Large intestine (tissue), 3 donors: ENCODE results near the gene SEMA5B. TPM values are rescaled to one million over a fixed set of nuclear protein-coding genes. Genes with fewer than 3 reads are reported as not detected.

ENCODE experiments used
- DNase-seq, 2 donors: peaks; one replicate each; pipeline versions ENCODE4 v3.0.0 to v3.0.0-alpha.2; 2013
- H3K27ac ChIP-seq: one replicate; pipeline ENCODE4 v1.5.1; 2013; ENCODE audit warnings: low read length
- H3K27me3 ChIP-seq: 2 replicates; pipeline ENCODE4 v1.6.1; 2013; ENCODE audit warnings: low read length; ENCODE audit not compliant: control insufficient read depth, insufficient read depth
- H3K36me3 ChIP-seq: 2 replicates; pipeline ENCODE4 v1.6.1; 2013; ENCODE audit warnings: low read length; ENCODE audit not compliant: control insufficient read depth, insufficient read depth
- H3K4me1 ChIP-seq: one replicate; pipeline ENCODE4 v1.6.1; 2013; ENCODE audit warnings: low read length; ENCODE audit not compliant: control insufficient read depth, insufficient read depth
- H3K4me3 ChIP-seq: one replicate; pipeline ENCODE4 v1.5.1; 2013; ENCODE audit warnings: low read length
- H3K9me3 ChIP-seq: one replicate; pipeline ENCODE4 v1.6.1; 2013; ENCODE audit warnings: mild to moderate bottlenecking, low read depth, low read length, moderate library complexity; ENCODE audit not compliant: control insufficient read depth
- WGBS: methylation state at CpG from one replicate; pipeline ENCODE4 v1.1.5; 2013; ENCODE audit warnings: low lambda C conversion rate; ENCODE audit not compliant: insufficient coverage; 5-methylcytosine and 5-hydroxymethylcytosine counted together
- polyA plus RNA-seq: library from polyadenylated mRNA; unstranded; fragments of 120-200 nt; gene quantifications from one replicate; pipeline ENCODE4 v1.2.1, GENCODE V29; 2013

Gene SEMA5B
- polyA plus RNA-seq, 1 donor, result 5.4 TPM

DNA sequence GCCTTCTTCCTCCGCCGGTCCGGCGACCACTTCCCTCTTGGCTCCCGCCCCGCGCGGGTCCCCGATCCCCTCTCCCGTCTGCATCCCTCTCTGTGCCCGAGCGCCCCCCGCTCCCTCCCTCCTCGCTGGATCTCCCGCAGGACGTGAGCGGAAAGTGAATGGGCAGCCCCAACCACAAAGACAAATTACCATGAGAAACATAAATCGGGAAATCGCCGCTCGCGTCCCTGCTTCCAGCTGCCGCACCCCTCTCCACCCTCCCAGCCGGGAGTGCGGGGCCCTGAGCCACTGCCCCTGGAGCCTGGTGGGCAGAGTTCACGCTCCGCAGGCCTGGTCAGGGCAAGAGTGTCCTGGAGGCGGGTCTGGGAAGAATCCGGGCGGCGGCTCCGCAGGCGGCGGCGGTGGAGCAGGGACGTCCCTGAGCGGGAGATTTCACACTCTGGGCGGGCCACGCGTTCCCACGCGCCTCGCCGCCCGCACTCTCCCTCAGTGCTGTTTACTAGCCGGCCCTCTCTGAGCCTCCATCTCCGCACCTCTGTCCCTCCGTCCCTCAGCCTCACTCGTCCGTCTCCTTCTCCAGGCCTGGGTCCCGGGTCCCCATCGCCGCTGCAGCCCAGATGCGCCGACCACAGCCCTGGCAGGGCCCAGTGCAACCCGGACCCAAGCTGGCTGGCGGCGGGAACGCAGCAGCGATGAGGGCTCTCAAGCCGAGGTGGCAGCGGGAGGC lies 835 bp downstream of the SEMA5B start:
- Histone ChIP-seq H3K27me3 (peaks cover 87% of the 10 kb centered on the region), H3K4me1 (peaks cover 16% of the 10 kb centered on the region), H3K9me3 (peaks cover 9% of the 10 kb centered on the region), H3K36me3 (no peaks in the 10 kb centered on the region), H3K27ac (no peak overlapping the region), H3K4me3 (peak overlapping the region; percentile 47)
- DNase-seq, result peak in 1 of 2 donors; percentile 56
- 0% methylated on average over 5 of the region's 62 CpGs for WGBS

DNA sequence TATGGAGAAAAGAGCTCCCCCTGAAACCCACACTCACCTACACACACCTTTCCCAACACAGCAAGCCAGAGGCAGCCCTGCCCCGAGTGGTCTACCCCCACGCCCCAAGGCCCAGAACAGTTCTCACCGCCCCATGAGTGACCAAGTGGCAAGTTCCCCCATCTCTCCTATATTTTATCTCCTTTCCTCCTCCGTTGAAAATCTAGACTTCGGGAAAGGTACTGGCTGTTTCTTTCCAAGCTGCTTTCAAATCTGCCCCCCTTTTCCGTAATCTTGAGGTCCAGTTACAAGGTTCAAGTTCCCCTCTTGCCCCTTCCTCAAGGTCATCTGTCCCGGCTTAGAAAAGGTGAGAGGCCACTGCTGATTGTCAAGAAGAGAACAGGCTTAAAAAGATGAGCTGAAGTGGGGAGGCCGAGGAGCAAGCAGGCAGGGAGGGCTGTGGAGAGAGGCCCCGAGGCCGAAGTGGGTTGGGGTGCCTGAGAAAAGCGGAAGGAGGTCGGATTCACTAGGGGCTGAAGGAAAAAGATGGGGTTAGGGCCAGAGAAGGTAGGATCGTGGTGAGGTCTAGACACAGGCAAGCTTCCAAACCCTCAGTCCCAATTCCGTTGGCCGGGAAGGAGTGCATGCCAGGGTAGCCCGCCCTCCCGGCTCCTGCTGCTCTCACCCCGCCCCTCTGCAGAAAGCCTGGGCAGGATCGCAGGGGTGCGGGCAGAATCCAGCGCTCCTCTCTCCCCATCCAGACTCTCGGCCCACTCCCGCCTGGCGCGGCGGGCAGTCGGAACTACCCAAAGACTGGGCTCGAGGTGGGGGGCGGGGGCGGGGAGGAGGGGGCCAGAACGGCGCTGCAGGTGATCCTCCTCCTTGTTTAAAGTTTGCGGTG lies 1.7 kb downstream of the SEMA5B start:
- H3K27me3 ChIP-seq, result peaks cover 92% of the 10 kb centered on the region
- H3K27ac ChIP-seq, result no peak overlapping the region
- 42% methylated on average over 3 of the region's 33 CpGs for WGBS

DNA sequence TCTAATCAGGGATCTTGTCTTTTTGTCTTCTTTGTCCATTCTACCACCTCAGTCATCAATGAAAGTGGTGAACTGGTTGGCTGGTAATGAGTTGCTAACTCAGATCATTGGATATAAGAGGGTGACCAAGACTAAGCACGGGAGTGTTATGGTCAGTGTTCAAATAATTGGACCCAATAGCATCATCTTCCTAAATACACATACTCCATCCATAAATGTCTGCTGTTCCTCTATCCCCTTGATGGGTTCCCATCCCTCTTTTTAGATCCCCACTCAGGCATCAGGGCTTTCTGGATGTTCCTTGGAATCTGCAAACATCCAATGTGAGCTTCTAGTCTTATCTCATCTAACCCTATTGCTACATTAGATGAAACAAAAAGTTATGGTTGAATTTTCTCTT lies 3.5 kb downstream of the SEMA5B start:
- Histone ChIP-seq H3K9me3 (peaks cover 7% of the 10 kb centered on the region), H3K4me1 (peaks cover 16% of the 10 kb centered on the region), H3K36me3 (no peaks in the 10 kb centered on the region), H3K27ac (no peak overlapping the region), H3K4me3 (no peak overlapping the region), H3K27me3 (peaks cover 79% of the 10 kb centered on the region)
- no CpG with 5 or more reads among the region's 1 CpG for WGBS
- DNase-seq, result no peak

More for the DNA sequence above, 1.7 kb downstream of the SEMA5B start:
- H3K4me3 ChIP-seq, result peak overlapping the region; percentile 47
- peaks cover 16% of the 10 kb centered on the region for H3K4me1 ChIP-seq
- H3K36me3 ChIP-seq, result no peaks in the 10 kb centered on the region
- peak in 1 of 2 donors; percentile 23 for DNase-seq
- H3K9me3 ChIP-seq, result peaks cover 9% of the 10 kb centered on the region

DNA sequence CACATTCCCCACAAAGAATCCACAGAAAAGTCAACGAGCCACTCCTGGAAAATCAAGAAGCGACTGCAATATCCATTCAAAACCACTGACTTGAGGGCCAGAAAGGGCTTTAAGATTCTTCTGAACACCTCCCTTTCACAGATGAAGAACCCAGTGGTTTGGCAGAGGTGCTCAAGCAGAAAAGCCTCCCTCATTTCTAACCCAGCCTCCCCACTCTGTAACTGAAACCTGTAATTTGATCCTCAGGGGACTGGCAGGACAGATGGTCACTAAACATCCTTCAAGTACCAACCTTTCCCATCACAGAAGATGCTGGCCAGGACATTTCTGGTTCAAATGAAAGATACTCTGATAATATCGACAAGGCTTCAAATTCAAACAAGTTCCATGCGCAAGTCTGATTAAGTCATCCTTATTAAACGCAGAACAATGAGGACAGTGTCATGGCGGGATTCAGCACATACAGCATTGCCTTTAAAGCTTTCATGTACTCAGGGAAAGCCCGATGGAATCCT lies 5.5 kb downstream of the SEMA5B start:
- H3K9me3 ChIP-seq, result peaks cover 5% of the 10 kb centered on the region
- H3K27ac ChIP-seq, result no peak overlapping the region
- H3K4me3 ChIP-seq, result no peak overlapping the region
- H3K4me1 ChIP-seq, result peaks cover 7% of the 10 kb centered on the region
- H3K27me3 ChIP-seq, result peaks cover 71% of the 10 kb centered on the region
- no peak for DNase-seq
- no peaks in the 10 kb centered on the region for H3K36me3 ChIP-seq
- no CpG with 5 or more reads among the region's 7 CpGs for WGBS

DNA sequence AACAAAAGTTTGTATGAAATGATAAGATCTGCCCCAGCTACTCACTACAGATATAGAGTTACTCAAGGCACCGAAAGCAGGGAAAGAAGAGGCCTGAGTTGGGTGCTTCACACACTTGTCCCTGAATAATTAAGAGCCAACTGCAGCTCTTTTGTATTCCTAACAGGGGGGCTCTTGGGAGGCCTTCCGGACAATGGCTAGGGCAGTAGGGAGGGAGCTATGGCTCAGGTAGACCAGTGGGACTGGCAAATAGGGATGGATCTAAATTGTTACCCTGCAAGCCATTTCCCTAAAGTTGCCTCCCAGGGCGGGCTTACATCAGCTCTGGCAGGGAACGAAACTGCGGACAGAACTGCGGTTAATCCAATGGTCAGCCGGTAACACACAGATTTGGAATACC lies 6.2 kb downstream of the SEMA5B start:
- no peaks in the 10 kb centered on the region for H3K36me3 ChIP-seq
- no CpG with 5 or more reads among the region's 7 CpGs for WGBS
- no peak overlapping the region for H3K4me3 ChIP-seq
- H3K27ac ChIP-seq, result no peak overlapping the region
- H3K4me1 ChIP-seq, result peaks cover under 1% of the 10 kb centered on the region
- no peak for DNase-seq
- peaks cover 64% of the 10 kb centered on the region for H3K27me3 ChIP-seq
- no peaks in the 10 kb centered on the region for H3K9me3 ChIP-seq

DNA sequence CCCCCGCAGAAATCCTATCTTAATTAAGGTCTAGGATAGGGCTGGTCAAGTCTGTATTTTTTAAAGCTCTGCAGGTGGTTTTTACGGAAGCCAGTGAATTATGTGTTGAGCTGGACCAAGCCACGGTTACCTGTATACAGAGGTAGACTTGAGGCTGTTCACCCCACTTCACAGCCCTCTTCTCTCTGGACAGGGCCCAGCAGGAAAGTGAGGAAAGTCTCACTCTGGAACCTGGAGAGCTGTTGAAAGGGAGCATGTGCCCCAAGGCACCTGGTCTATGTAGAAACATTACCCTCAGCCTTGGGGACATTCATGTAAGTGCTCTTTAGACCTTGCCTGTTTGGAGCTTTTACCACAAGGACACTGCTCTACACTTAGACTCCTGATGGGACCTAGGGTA lies 6.9 kb downstream of the SEMA5B start:
- no peak for DNase-seq
- WGBS, result no CpG with 5 or more reads among the region's 3 CpGs
- Histone ChIP-seq H3K27ac (no peak overlapping the region), H3K4me3 (no peak overlapping the region), H3K4me1 (no peaks in the 10 kb centered on the region), H3K36me3 (no peaks in the 10 kb centered on the region), H3K9me3 (no peaks in the 10 kb centered on the region), H3K27me3 (peaks cover 61% of the 10 kb centered on the region)

DNA sequence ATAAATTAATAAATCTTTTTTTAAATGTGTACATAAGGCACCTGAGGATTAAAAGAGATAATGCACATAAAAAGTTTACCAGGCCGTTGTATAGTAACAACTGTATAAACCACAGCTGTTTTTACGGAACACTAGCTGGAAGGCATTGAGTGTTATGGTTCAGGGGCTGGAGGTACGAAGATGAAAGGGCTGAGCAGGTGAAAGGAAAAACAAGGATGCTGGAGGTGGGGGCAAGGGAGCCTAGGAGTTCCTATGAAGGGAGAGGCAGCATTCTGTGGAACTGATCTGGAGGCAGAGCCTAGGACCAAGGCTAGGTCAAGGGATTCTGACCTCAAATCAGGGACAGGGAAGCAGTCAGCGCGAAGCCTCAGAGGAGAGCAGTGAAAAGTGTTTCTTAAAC lies 8.0 kb downstream of the SEMA5B start:
- H3K27ac ChIP-seq, result no peak overlapping the region
- no peaks in the 10 kb centered on the region for H3K4me1 ChIP-seq
- H3K36me3 ChIP-seq, result no peaks in the 10 kb centered on the region
- no peaks in the 10 kb centered on the region for H3K9me3 ChIP-seq
- H3K4me3 ChIP-seq, result no peak overlapping the region
- no CpG with 5 or more reads among the region's 5 CpGs for WGBS
- peaks cover 55% of the 10 kb centered on the region for H3K27me3 ChIP-seq
- no peak for DNase-seq

DNA sequence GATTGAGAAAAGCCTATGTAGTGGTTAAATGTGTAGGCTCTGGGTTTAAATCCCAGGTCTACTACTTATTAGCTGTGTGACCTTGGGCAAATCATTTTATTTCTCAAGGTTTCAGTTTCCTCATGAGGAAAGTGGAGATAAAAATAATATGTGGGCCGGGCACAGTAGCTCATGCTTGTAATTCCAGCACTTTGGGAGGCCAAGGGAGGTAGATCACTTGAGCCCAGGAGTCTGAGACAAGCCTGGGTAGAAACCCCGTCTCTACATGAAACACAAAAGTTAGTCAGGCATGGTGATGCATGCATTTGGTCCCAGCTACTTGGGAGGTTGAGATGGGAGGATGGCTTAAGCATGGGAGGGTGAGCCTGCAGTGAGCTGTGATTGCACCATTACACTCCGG lies 8.4 kb downstream of the SEMA5B start:
- H3K27ac ChIP-seq, result no peak overlapping the region
- H3K36me3 ChIP-seq, result no peaks in the 10 kb centered on the region
- no peaks in the 10 kb centered on the region for H3K4me1 ChIP-seq
- WGBS, result no CpG with 5 or more reads among the region's 3 CpGs
- H3K4me3 ChIP-seq, result no peak overlapping the region
- H3K27me3 ChIP-seq, result peaks cover 51% of the 10 kb centered on the region
- DNase-seq, result no peak
- H3K9me3 ChIP-seq, result no peaks in the 10 kb centered on the region

DNA sequence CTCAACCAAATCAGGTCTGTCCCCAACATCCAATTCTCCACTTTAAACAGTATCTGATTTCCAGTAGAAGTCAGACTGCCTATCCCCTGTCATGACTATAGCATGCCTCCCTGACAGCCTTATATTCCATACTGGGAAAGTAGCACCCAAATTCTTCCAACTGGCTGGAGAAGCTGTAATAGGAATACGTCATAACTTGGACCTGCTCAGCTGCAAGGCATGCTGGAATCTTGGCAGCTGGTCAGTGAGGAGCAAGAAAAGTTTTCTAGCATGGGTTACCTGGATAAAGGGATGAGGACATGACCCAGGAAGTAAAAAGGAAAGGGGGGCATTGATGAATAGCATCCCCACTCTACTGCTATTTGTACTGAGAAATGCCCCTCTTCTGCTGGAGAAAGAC lies 8.9 kb downstream of the SEMA5B start:
- WGBS, result no CpG with 5 or more reads among the region's 1 CpG
- no peak overlapping the region for H3K27ac ChIP-seq
- no peak overlapping the region for H3K4me3 ChIP-seq

DNA sequence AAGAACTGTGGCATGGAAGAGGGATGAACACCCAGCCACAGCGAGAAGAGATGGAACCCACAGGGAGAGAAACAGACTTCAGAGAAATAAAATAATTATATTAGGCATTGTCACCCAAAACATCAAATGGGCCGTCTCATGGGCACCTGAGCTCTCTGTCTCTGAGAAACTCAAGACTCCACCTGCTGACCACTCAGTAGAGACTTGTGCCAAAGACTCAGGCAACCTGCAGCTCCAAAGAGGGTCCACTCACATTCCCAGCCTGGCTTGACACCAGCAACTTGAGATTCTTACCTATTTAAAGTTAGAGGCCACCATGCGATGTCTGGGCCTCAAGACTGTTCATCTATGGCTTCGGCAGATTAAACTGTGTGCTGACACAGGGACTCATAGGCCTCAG lies 12.0 kb downstream of the SEMA5B start:
- H3K27me3 ChIP-seq, result peaks cover 28% of the 10 kb centered on the region
- no peaks in the 10 kb centered on the region for H3K36me3 ChIP-seq
- no peak overlapping the region for H3K4me3 ChIP-seq
- H3K4me1 ChIP-seq, result no peaks in the 10 kb centered on the region
- H3K27ac ChIP-seq, result no peak overlapping the region
- H3K9me3 ChIP-seq, result no peaks in the 10 kb centered on the region
- DNase-seq, result no peak
- WGBS, result no CpG with 5 or more reads among the region's 4 CpGs

More for the DNA sequence above, 8.9 kb downstream of the SEMA5B start:
- Histone ChIP-seq H3K9me3 (no peaks in the 10 kb centered on the region), H3K27me3 (peaks cover 46% of the 10 kb centered on the region), H3K36me3 (no peaks in the 10 kb centered on the region), H3K4me1 (no peaks in the 10 kb centered on the region)
- no peak for DNase-seq
